ENCODE measurements around the gene IER3IP1.

Gene IER3IP1

DNA sequence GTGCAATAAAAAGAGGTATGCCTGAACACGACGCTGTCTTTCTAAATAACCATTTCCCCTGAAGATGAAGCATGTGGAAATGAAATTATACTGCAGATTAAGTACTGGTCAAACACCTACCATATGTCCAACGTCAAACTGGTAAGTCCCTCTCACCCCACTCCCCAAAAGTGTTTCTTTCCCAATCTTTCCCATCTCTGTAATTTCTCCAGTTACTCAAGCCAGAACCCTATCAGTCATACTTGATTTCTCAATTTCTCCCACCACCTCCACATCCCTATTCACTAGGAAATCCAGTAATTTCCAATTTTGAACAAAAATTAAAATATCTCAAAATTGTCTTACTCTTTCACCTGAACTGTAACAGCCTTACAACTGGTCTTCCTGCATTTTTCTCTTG lies 55.0 kb downstream of the IER3IP1 start:
- Histone ChIP-seq H3K27me3 (ENCODE audit: low read length) (no peaks in the 10 kb centered on the region), H3K4me2 (ENCODE audit: low read depth, low read length, poor library complexity, severe bottlenecking) (no peak overlapping the region), H2AFZ (ENCODE audit: low read depth, low read length, severe bottlenecking) (no peak overlapping the region)

DNA sequence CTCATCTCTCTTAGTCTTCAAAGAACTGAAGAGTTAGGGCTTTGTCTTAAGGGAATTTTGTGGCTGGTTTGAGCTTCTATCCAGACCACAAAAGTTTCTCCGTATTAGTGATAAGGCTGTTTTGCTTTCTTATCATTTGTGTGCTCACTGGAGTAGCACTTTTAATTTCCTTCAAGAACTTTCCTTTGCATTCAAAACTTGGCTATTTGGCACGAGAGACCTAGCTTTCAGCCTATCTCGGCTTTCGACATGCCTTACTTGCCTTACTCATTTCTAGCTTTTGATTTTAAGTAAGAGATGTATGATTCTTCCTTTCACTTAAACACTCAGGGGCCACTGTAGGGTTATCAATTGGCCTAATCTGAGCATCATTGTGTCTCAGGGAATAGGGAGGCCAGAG lies 55.7 kb downstream of the IER3IP1 start:
- no peak overlapping the region for H3K4me2 ChIP-seq (ENCODE audit: low read depth, low read length, poor library complexity, severe bottlenecking)
- H3K79me2 ChIP-seq (ENCODE audit: insufficient read depth, low read length): no peaks in the 10 kb centered on the region
- peaks cover 13% of the 10 kb centered on the region for H3K36me3 ChIP-seq (ENCODE audit: low read length)
- H3K9me3 ChIP-seq (ENCODE audit: insufficient read depth, low read length): no peaks in the 10 kb centered on the region
- H3K9me2 ChIP-seq (replicated peaks; ENCODE audit: insufficient read depth, low read length): no peaks in the 10 kb centered on the region
- no peak overlapping the region for H2AFZ ChIP-seq (ENCODE audit: low read depth, low read length, severe bottlenecking)
- H3K27me3 ChIP-seq (ENCODE audit: low read length): no peaks in the 10 kb centered on the region
- no peak for TF ChIP-seq EZH2phosphoT487 (conservative IDR thresholded peaks at IDR 0.05; ENCODE audit: low read length)
- TF ChIP-seq, protein P1, sequence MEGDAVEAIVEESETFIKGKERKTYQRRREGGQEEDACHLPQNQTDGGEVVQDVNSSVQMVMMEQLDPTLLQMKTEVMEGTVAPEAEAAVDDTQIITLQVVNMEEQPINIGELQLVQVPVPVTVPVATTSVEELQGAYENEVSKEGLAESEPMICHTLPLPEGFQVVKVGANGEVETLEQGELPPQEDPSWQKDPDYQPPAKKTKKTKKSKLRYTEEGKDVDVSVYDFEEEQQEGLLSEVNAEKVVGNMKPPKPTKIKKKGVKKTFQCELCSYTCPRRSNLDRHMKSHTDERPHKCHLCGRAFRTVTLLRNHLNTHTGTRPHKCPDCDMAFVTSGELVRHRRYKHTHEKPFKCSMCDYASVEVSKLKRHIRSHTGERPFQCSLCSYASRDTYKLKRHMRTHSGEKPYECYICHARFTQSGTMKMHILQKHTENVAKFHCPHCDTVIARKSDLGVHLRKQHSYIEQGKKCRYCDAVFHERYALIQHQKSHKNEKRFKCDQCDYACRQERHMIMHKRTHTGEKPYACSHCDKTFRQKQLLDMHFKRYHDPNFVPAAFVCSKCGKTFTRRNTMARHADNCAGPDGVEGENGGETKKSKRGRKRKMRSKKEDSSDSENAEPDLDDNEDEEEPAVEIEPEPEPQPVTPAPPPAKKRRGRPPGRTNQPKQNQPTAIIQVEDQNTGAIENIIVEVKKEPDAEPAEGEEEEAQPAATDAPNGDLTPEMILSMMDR (IDR thresholded peaks at IDR 0.05; ENCODE audit: insufficient read depth, low read length, poor library complexity, severe bottlenecking): no peak
- no peak overlapping the region for H3K4me3 ChIP-seq (ENCODE audit: insufficient read depth, low read length, poor library complexity, severe bottlenecking)
- no peak overlapping the region for H3K9ac ChIP-seq (ENCODE audit: low read length)
- H3K27ac ChIP-seq (ENCODE audit: low read depth, low read length): no peak overlapping the region
- H3F3A ChIP-seq (ENCODE audit: insufficient read depth): no peaks in the 10 kb centered on the region
- no peaks in the 10 kb centered on the region for H4K20me1 ChIP-seq (ENCODE audit: low read depth, low read length)

More for the DNA sequence above, 55.0 kb downstream of the IER3IP1 start:
- no peaks in the 10 kb centered on the region for H3K79me2 ChIP-seq (ENCODE audit: insufficient read depth, low read length)
- no peaks in the 10 kb centered on the region for H3K9me2 ChIP-seq (replicated peaks; ENCODE audit: insufficient read depth, low read length)
- no peak overlapping the region for H3K27ac ChIP-seq (ENCODE audit: low read depth, low read length)
- peaks cover 12% of the 10 kb centered on the region for H3K36me3 ChIP-seq (ENCODE audit: low read length)
- no peak for TF ChIP-seq EZH2phosphoT487 (conservative IDR thresholded peaks at IDR 0.05; ENCODE audit: low read length)
- TF ChIP-seq, protein P1 (IDR thresholded peaks at IDR 0.05; ENCODE audit: insufficient read depth, low read length, poor library complexity, severe bottlenecking): no peak
- no peaks in the 10 kb centered on the region for H4K20me1 ChIP-seq (ENCODE audit: low read depth, low read length)
- H3K9ac ChIP-seq (ENCODE audit: low read length): no peak overlapping the region
- no peaks in the 10 kb centered on the region for H3K9me3 ChIP-seq (ENCODE audit: insufficient read depth, low read length)
- H3K4me3 ChIP-seq (ENCODE audit: insufficient read depth, low read length, poor library complexity, severe bottlenecking): no peak overlapping the region
- H3F3A ChIP-seq (ENCODE audit: insufficient read depth): no peaks in the 10 kb centered on the region

DNA sequence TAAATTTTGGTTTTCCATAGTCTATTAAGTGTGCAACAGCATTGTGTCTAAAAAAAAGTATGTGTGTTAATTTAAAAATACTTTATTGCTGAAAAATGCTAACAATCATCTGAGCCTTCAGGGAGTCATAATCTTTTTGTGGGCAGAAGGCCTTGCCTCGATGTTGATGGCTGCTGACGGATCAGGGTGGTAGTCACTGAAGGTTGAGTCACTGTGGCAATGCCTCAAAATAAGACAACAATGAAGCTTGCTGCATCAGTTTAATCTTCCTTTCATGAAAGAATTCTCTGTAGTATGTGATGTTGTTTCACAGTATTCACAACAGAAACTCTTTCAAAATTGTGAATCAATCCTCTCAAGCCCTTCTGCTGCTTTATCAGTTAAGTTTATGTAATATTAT lies 57.2 kb downstream of the IER3IP1 start:
- H3K27me3 ChIP-seq (ENCODE audit: low read length): no peaks in the 10 kb centered on the region
- H3K9me3 ChIP-seq (ENCODE audit: insufficient read depth, low read length): no peaks in the 10 kb centered on the region
- no peaks in the 10 kb centered on the region for H3F3A ChIP-seq (ENCODE audit: insufficient read depth)
- H3K9me2 ChIP-seq (replicated peaks; ENCODE audit: insufficient read depth, low read length): no peaks in the 10 kb centered on the region
- no peak overlapping the region for H3K4me2 ChIP-seq (ENCODE audit: low read depth, low read length, poor library complexity, severe bottlenecking)
- H3K4me3 ChIP-seq (ENCODE audit: insufficient read depth, low read length, poor library complexity, severe bottlenecking): no peak overlapping the region
- TF ChIP-seq EZH2phosphoT487 (conservative IDR thresholded peaks at IDR 0.05; ENCODE audit: low read length): no peak
- TF ChIP-seq, protein P1 (IDR thresholded peaks at IDR 0.05; ENCODE audit: insufficient read depth, low read length, poor library complexity, severe bottlenecking): no peak
- H4K20me1 ChIP-seq (ENCODE audit: low read depth, low read length): no peaks in the 10 kb centered on the region
- H2AFZ ChIP-seq (ENCODE audit: low read depth, low read length, severe bottlenecking): no peak overlapping the region
- H3K9ac ChIP-seq (ENCODE audit: low read length): no peak overlapping the region
- no peaks in the 10 kb centered on the region for H3K79me2 ChIP-seq (ENCODE audit: insufficient read depth, low read length)
- H3K27ac ChIP-seq (ENCODE audit: low read depth, low read length): no peak overlapping the region
- peaks cover 17% of the 10 kb centered on the region for H3K36me3 ChIP-seq (ENCODE audit: low read length)
